Heart left ventricle (tissue), 16 donors: ENCODE results near the gene ZDHHC11. TPM values are rescaled to one million over a fixed set of nuclear protein-coding genes. Genes with fewer than 3 reads are reported as not detected.
"Not testable (repeated sequence)": the region's sequence is repeated elsewhere in the genome, so short reads cannot be mapped to it uniquely, and the experiment has no call there.

ENCODE experiments used
- ATAC-seq, 4 donors: fragments of 200-7000 bp; cut with Tn5 transposase; one replicate each; pipeline ENCODE4 v1.9.1; 2020 to 2022; ENCODE audit warnings: moderate library complexity in 4 of 4, mild to moderate bottlenecking in 3 of 4, moderate number of reproducible peaks in 1 of 4
- DNase-seq, 5 donors: peaks; one replicate each; pipeline ENCODE4 v3.0.0-alpha.2; 2020
- H3K27ac ChIP-seq, 12 donors: fragments of 200-600 bp; sonication (generic) in 4 of 12; one replicate each; pipeline versions ENCODE4 v1.5.0 to v1.8.0; 2016 to 2022; ENCODE audit warnings: mild to moderate bottlenecking in 2 of 12
- H3K27me3 ChIP-seq, 9 donors: fragments of 200-600 bp; sonication (generic) in 2 of 9; one replicate each; pipeline versions ENCODE4 v1.5.1 to v1.8.0; 2016 to 2022; ENCODE audit warnings: mild to moderate bottlenecking in 3 of 9
- H3K36me3 ChIP-seq, 9 donors: fragments of 200-600 bp; sonication (generic) in 2 of 9; one replicate each; pipeline versions ENCODE4 v1.5.0 to v1.8.0; 2018 to 2022; ENCODE audit warnings: mild to moderate bottlenecking in 2 of 9
- H3K4me1 ChIP-seq, 12 donors: fragments of 200-600 bp; sonication (generic) in 4 of 12; one replicate each; pipeline versions ENCODE4 v1.5.0 to v1.8.0; 2016 to 2022; ENCODE audit warnings: mild to moderate bottlenecking in 3 of 12
- H3K4me3 ChIP-seq, 12 donors: fragments of 200-600 bp; sonication (generic) in 4 of 12; one replicate each; pipeline versions ENCODE4 v1.5.0 to v1.8.0; 2017 to 2022; ENCODE audit warnings: mild to moderate bottlenecking in 9 of 12, moderate library complexity in 4 of 12
- H3K9me3 ChIP-seq, 12 donors: fragments of 200-600 bp; sonication (generic) in 4 of 12; one replicate each; pipeline versions ENCODE4 v1.5.0 to v1.8.0; 2016 to 2022; ENCODE audit warnings: mild to moderate bottlenecking in 1 of 12
- POLR2A ChIP-seq, 2 donors: fragments of 450-650 bp; IDR thresholded peaks; one replicate each; pipeline ENCODE4 v1.6.1; 2017; ENCODE audit warnings: antibody characterized with exemption in 2 of 2, mild to moderate bottlenecking in 2 of 2, moderate library complexity in 2 of 2
- WGBS, 4 donors: extraction: QIAGEN DNeasy Blood & Tissue Kit in 2 of 4; methylation state at CpG; one replicate each; pipeline versions ENCODE4 v1.1.5 to v1.1.7; 2013 to 2018; 5-methylcytosine and 5-hydroxymethylcytosine counted together
- intact Hi-C, 10 donors: fragments of 100-400 bp; cut with DNase I; formaldehyde crosslinking; loops; one replicate each; pipeline versions ENCODE4 v1.11.1 to v1.14.2; 2022
- polyA plus RNA-seq, 2 donors: library from polyadenylated mRNA; stranded (reverse); fragments of 200-250 nt; gene quantifications; one replicate each; pipeline ENCODE4 v1.2.3, GENCODE V29; 2013
- total RNA-seq, 9 donors: library from RNA; depleted of rRNA in 2 of 9; stranded (reverse); fragments of >200 nt in 2 of 9; fragmentation: NEBNext Ultra II Directional in 3 of 9; extraction: Animal tissue kit (Norgen Biotek cat#: 25700) in 3 of 9; gene quantifications; one replicate each; pipeline versions ENCODE4 v1.1.0 to v1.2.4, GENCODE V29; 2016 to 2023
- TF ChIP-seq, protein P1 (sequence below), 12 donors: fragments of 200-600 bp; sonication (generic) in 4 of 12; IDR thresholded peaks; one replicate each; pipeline versions ENCODE4 v1.5.0 to v1.8.0; 2018 to 2022; ENCODE audit warnings: antibody characterized with exemption in 12 of 12, mild to moderate bottlenecking in 5 of 12
- donor health status: ischemic (EF 13 %, LVEDD 7.1; RV severe dilation, severe dysfunction).
- donor health status: healthy with polysubstance abuse.
- donor health status: DM: no; HTN: yes; CAD: no.
- donor health status: DM: no; HTN: no; CAD: no.
- donor health status: ischemic (EF 25% LVEDD 6.9; RV normal size, moderate dysfunction).
- donor health status: ischemic (EF 25% LVEDD 5.7; RV mildly dilated, moderate dysfunction).
- donor health status: healthy.
- donor health status: DM: yes; HTN: yes; CAD: no.
- donor health status: ischemic (EF 35%, LVEDD 5.7; RV mildly dilated, moderate dysfunction).
- donor health status: nonischemic (EF 11% LVEDD 7.7; RV severe dilation, severe dysfunction).
- donor health status: DM: yes; HTN: yes; CAD: no.
- donor health status: PGD.
- donor health status: ischemic (EF 29% LVEDD 5.4; RV normal size, mild dysfunction).
- donor health status: nonischemic (EF 23%, LVEDD 6.1; RV moderate dilation, normal function).

ZDHHC11 gene
- total and polyA plus RNA-seq, 11 donors = 6.3 to 25.0 (median 10.8) TPM

DNA sequence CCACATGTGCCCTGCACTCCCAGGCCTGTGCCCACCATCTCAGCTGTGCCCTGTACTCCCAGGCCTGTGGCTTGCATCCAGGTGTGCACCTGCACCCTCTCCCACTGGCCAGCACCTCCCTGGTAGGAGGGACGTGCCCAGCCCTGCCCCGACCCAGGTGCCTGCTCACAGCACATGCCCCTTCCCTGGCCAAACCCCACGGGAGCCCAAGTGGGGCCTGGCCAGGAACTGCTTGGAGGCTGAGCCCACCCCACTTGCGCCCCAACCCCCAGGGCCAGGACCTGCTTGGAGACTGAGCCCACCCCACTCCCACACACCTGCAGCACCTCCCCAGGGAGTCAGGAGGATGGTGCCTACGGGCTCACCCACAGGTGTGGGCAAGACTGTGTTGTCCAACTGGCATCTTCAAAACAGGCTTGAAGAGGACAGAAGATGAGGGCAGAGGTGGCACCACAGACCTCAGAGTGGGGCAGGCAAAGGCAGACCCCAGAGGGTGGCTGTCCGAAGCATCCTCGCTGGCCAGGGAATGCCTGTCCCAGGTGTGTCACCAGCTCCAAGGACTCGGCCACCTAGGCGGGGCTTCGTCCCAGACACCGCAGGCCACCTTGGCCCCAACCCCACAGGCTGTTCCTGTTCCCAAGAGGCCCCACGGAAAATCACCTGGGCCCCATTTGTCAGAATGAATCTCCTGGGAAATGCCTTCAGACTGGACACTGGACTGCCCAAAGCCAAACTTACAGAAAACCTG lies 77.1 kb downstream of the ZDHHC11 start:
- no peak overlapping the region for H3K27ac ChIP-seq
- H3K4me3 ChIP-seq = no peak overlapping the region
- no peak for TF ChIP-seq POLR2A (IDR thresholded peaks at IDR 0.05)
- TF ChIP-seq, protein P1, sequence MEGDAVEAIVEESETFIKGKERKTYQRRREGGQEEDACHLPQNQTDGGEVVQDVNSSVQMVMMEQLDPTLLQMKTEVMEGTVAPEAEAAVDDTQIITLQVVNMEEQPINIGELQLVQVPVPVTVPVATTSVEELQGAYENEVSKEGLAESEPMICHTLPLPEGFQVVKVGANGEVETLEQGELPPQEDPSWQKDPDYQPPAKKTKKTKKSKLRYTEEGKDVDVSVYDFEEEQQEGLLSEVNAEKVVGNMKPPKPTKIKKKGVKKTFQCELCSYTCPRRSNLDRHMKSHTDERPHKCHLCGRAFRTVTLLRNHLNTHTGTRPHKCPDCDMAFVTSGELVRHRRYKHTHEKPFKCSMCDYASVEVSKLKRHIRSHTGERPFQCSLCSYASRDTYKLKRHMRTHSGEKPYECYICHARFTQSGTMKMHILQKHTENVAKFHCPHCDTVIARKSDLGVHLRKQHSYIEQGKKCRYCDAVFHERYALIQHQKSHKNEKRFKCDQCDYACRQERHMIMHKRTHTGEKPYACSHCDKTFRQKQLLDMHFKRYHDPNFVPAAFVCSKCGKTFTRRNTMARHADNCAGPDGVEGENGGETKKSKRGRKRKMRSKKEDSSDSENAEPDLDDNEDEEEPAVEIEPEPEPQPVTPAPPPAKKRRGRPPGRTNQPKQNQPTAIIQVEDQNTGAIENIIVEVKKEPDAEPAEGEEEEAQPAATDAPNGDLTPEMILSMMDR (IDR thresholded peaks at IDR 0.05) = no peak
- WGBS, 4 donors = 86 to 95% (median 88%) methylated on average over 9 to 12 of the region's 12 CpGs
- ATAC-seq (peak in 1 of 4 donors; percentile 0), DNase-seq (peak in 4 of 5 donors; percentile 26 to 60 (median 43))
- intact Hi-C loops = loop anchor here in 3 of 10 donors (5.0 to 10.0 kb wide), 3 partner anchors 89 to 99 kb away; no protein-coding TSS in a partner anchor
- H3K9me3 ChIP-seq = no peaks in the 10 kb centered on the region
- H3K36me3 ChIP-seq = peaks cover 0 to 10% (median 0%) of the 10 kb centered on the region in 9 donors
- H3K4me1 ChIP-seq = peaks cover 0 to 46% (median 1%) of the 10 kb centered on the region in 12 donors
- H3K27me3 ChIP-seq = no peaks in the 10 kb centered on the region

DNA sequence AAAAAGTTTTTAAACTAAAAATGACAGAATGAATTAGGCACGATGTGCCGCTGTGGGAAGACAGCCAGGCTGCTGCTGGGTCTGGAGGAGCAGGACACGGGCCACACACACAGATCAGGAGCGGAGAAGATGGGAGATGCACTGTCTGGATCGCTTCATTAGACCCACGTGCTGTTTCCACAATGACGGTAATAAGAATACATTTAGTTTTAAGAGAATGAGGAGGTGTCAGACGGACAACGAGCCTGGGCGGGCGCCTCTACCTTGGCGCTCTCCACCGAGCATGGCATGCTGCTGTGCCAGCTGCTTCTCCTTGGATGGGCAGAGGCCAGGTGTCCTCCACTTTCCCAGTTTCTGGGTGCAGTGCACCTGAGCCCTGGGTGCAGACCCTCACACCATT lies 77.9 kb downstream of the ZDHHC11 start:
- Histone ChIP-seq H3K36me3 (peaks cover 0 to 10% (median 0%) of the 10 kb centered on the region in 9 donors), H3K4me1 (peaks cover 0 to 45% (median 1%) of the 10 kb centered on the region in 12 donors)
- intact Hi-C loops = loop anchor here in 3 of 10 donors (5.0 to 10.0 kb wide), 3 partner anchors 88 to 98 kb away; no protein-coding TSS in a partner anchor
- 80 to 92% (median 81%) methylated on average over 13 of the region's 13 CpGs for WGBS, 4 donors
- DNase-seq = peak in 3 of 5 donors; percentile 17 to 26 (median 22)
- not testable (repeated sequence) for H3K9me3 ChIP-seq, H3K27me3 ChIP-seq, H3K4me3 ChIP-seq, ATAC-seq, H3K27ac ChIP-seq

DNA sequence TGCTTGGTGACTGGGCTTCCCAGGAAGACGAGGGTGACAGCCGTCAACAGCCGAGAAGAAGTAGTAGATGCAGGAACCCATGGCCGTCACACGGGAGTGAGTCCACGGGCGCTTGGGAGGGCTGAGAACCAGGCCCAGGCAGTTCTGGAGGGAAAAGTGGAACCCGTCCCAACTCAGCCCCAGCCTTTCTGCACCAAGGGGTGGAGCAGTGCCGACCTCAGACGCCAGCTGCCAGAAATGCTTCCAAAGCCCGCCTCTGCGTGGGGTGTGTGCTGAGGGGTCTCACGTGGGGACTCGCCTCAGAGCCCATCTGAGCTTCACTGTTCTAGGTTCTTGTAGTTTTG lies 78.3 kb downstream of the ZDHHC11 start:
- not testable (repeated sequence) for H3K27me3 ChIP-seq
- intact Hi-C loops = loop anchor here in 3 of 10 donors (5.0 to 10.0 kb wide), 3 partner anchors 88 to 98 kb away; no protein-coding TSS in a partner anchor
- WGBS, 4 donors = 75 to 100% (median 81%) methylated on average over 2 to 11 of the region's 14 CpGs

DNA sequence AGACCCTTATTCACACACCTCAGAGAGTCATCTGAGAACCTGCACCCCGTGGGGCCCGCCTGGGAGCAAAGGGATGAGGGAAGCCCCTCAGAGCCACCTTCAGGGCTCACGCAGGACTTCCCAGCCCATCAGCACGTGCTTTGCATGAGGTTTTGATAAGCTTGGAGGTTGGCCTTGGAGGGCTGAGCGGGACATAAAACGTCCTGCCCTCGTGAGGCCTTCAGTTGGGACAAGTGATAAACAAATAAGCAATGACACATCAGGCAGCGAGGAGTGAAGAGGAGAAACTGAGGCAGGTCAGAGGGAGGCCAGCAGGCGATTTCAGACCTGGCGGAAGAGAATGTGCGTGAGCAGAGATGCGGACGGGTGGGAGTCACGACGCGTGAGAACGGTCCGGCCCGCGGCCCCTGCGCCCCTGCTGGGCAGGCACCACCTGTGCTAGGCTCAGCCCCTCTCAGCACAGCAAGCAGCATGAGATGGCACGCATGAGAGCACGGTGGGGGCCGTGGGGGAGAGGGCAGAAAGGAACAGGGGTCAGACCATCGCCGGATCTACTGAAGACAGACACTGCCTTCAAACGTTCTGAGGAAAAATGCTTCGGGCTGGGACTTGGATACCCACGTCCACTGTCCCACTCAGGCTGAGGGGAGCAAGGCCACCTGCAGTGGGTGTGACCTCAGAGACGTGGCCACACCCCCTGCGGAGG lies 78.8 kb downstream of the ZDHHC11 start:
- not testable (repeated sequence) for ATAC-seq, H3K9me3 ChIP-seq, H3K27ac ChIP-seq, H3K4me3 ChIP-seq, H3K27me3 ChIP-seq
- DNase-seq = peak in 2 of 5 donors; percentile 14 to 18
- peaks cover 0 to 12% (median 0%) of the 10 kb centered on the region in 9 donors for H3K36me3 ChIP-seq
- intact Hi-C loops = loop anchor here in 3 of 10 donors (5.0 to 10.0 kb wide), 3 partner anchors 87 to 97 kb away; no protein-coding TSS in a partner anchor
- WGBS, 4 donors = 79 to 88% (median 80%) methylated on average over 6 to 14 of the region's 31 CpGs
- H3K4me1 ChIP-seq = peaks cover 0 to 38% (median 1%) of the 10 kb centered on the region in 12 donors

More for the DNA sequence above, 78.3 kb downstream of the ZDHHC11 start:
- H3K27ac ChIP-seq, H3K4me3 ChIP-seq, H3K9me3 ChIP-seq: not testable (repeated sequence)
- H3K4me1 ChIP-seq = peaks cover 0 to 41% (median 1%) of the 10 kb centered on the region in 12 donors
- H3K36me3 ChIP-seq = peaks cover 0 to 10% (median 0%) of the 10 kb centered on the region in 9 donors
- DNase-seq (peak in 1 of 5 donors; percentile 24), ATAC-seq (peak in 1 of 4 donors; percentile 3)

DNA sequence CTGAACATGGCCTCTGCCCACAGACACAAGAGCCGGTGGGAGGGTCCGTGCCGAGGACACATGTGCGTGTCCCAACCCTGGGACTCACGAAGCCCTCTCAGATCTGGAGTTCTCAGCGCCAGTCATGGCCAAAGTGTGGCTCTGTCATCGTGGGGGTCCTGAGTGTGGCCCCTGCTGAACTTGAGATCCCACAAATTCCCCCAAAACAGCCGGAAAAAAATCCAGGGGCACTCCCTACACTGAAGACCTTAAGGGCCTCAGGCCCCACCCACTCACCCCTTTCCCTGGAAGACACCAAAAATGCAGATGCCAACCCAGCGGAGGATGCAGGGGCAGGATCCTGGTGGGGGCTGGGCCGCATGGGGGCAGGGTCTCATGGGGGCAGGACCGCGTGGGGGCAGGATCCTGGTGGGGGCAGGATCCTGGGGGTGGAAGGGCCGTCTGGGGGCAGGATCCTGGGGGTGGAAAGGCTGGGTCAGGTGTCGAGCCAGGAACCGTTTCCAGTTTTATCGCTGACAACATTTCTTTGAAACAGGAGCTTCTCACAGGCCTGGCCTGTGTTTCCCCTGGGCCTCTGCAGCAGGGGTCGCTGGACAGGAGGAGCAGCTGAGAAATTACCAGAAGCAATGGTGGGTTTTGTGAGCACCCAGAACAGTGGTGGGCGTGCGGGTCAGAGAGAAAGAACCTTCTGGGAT lies 79.6 kb downstream of the ZDHHC11 start:
- H3K27me3 ChIP-seq, H3K4me3 ChIP-seq, H3K9me3 ChIP-seq, ATAC-seq, H3K27ac ChIP-seq: not testable (repeated sequence)
- Histone ChIP-seq H3K4me1 (peaks cover 0 to 30% (median 1%) of the 10 kb centered on the region in 12 donors), H3K36me3 (peaks cover 0 to 14% (median under 1%) of the 10 kb centered on the region in 9 donors)
- DNase-seq = peak in 3 of 5 donors; percentile 20 to 39 (median 27)
- intact Hi-C loops = loop anchor here in 3 of 10 donors (5.0 to 10.0 kb wide), 3 partner anchors 86 to 96 kb away; no protein-coding TSS in a partner anchor
- 84 to 90% (median 87%) methylated on average over 13 to 19 of the region's 19 CpGs for WGBS, 4 donors

DNA sequence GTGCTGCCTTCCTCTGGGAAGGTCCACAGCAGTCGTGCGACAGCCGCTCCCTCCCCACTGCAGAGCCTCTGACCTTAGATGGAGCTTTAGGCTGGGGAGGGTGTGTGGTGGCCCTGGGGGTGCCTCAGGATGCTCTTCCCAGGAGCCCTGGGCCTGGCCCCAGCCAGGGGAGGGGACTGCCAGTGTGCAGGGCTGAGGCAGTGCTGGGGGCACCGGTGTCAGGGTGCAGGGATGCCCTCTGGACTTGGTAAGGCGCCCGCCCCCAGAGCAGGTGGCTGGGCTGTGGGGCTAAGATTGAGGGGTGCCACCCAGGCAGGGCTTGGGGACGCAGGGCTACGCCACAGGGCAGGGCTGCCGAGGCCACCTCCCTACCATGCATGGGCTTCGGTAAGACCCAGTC lies 80.2 kb downstream of the ZDHHC11 start:
- intact Hi-C loops = loop anchor here in 3 of 10 donors (5.0 to 10.0 kb wide), 3 partner anchors 86 to 96 kb away; no protein-coding TSS in a partner anchor
- WGBS, 4 donors = 92 to 96% (median 93%) methylated on average over 3 to 10 of the region's 10 CpGs
- Histone ChIP-seq H3K4me1 (peaks cover 0 to 24% (median 0%) of the 10 kb centered on the region in 12 donors), H3K36me3 (peaks cover 0 to 20% (median 2%) of the 10 kb centered on the region in 9 donors)
- H3K27ac ChIP-seq, H3K9me3 ChIP-seq, H3K4me3 ChIP-seq, H3K27me3 ChIP-seq: not testable (repeated sequence)
- ATAC-seq = peak in 2 of 4 donors; percentile 1 to 2
- DNase-seq = peak in 4 of 5 donors; percentile 18 to 36 (median 30)

DNA sequence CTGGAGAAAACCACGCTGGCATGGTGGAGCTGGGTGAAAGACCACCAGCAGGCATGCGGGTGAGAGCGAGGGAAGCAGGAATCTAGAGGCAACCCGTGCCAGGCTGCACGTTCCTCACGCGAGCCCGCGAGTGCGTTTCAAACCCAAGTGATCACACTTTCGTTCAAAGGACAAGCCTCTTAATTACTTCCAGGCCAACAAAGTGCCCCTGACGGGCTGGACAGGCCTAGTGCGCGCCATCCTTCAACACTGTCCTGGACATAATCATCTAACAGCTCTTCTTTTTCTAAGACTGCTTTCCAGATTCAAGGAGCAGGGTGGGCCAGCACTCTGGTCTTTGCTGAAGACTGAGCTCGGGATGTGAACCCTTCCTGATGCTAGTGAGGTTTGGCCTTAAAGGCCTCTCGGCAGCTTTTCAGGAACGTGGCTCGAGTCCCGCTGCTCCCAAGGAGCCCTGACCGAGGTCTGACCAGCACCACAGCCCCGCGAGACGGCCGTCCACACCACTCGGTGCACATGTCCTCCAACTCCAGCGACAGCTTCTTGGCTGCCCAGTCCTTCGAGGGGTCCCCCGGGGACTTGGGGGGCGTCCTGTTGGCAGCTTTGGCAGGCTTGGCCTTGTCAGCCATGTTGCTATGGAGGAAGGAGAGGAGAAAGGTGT lies 81.2 kb downstream of the ZDHHC11 start:
- ATAC-seq (peak in 2 of 4 donors; percentile 6 to 11), DNase-seq (peak in 4 of 5 donors; percentile 20 to 33 (median 24))
- H3K27me3 ChIP-seq, H3K27ac ChIP-seq, H3K4me3 ChIP-seq, H3K9me3 ChIP-seq: not testable (repeated sequence)
- intact Hi-C loops = loop anchor here in 6 of 10 donors (5.0 to 10.0 kb wide), 4 partner anchors 75 to 95 kb away; no protein-coding TSS in a partner anchor
- Histone ChIP-seq H3K36me3 (peaks cover 0 to 23% (median 2%) of the 10 kb centered on the region in 9 donors), H3K4me1 (peaks cover 0 to 16% (median 0%) of the 10 kb centered on the region in 12 donors)
- WGBS, 4 donors = 75 to 88% (median 80%) methylated on average over 26 to 29 of the region's 29 CpGs
